Smooth muscle cell (in vitro differentiated cells): Measurements from ENCODE around the gene LRP2BP. TPM values are rescaled to one million over a fixed set of nuclear protein-coding genes. Genes with fewer than 3 reads are reported as not detected.

Experiments used
- DNase-seq: peaks from one replicate; lab custom pipeline; 2025; ENCODE audit not compliant: unreplicated experiment; lab: John Stamatoyannopoulos, UW
- H2AFZ ChIP-seq: fragments of 200-600 bp; sonication (generic); 2 replicates; pipeline ENCODE4 v1.6.0; 2016; ENCODE audit warnings: antibody characterized with exemption, low read depth, mild to moderate bottlenecking
- H3F3A ChIP-seq: fragments of 200-600 bp; sonication (generic); 2 replicates; pipeline ENCODE4 v1.6.0; 2017; ENCODE audit warnings: antibody characterized with exemption, low read depth
- H3K27ac ChIP-seq: fragments of 200-600 bp; sonication (generic); 2 replicates; pipeline ENCODE4 v1.5.1; 2016; ENCODE audit warnings: low read depth, mild to moderate bottlenecking
- H3K27me3 ChIP-seq: fragments of 200-600 bp; sonication (generic); 2 replicates; pipeline ENCODE4 v1.6.1; 2016; ENCODE audit warnings: low read depth, mild to moderate bottlenecking
- H3K36me3 ChIP-seq: fragments of 200-600 bp; sonication (generic); 2 replicates; pipeline ENCODE4 v1.5.1; 2016; ENCODE audit warnings: low read depth
- H3K4me1 ChIP-seq: fragments of 200-600 bp; sonication (generic); 2 replicates; pipeline ENCODE4 v1.5.1; 2016; ENCODE audit warnings: low read depth
- H3K4me2 ChIP-seq: fragments of 200-600 bp; sonication (generic); 2 replicates; pipeline ENCODE4 v1.6.0; 2016; ENCODE audit warnings: mild to moderate bottlenecking
- H3K4me3 ChIP-seq: fragments of 200-600 bp; sonication (generic); 2 replicates; pipeline ENCODE4 v1.5.1; 2016; ENCODE audit warnings: mild to moderate bottlenecking
- H3K79me2 ChIP-seq: fragments of 200-600 bp; sonication (generic); 2 replicates; pipeline ENCODE4 v1.6.0; 2016; ENCODE audit warnings: low read depth, mild to moderate bottlenecking
- H3K9ac ChIP-seq: fragments of 200-600 bp; sonication (generic); 2 replicates; pipeline ENCODE4 v1.6.0; 2016; ENCODE audit warnings: low read depth
- H3K9me3 ChIP-seq: fragments of 200-600 bp; sonication (generic); replicated peaks from 2 replicates; pipeline ENCODE4 v1.5.1; 2016; ENCODE audit warnings: low read depth
- H4K20me1 ChIP-seq: fragments of 200-600 bp; sonication (generic); 2 replicates; pipeline ENCODE4 v1.6.0; 2016; ENCODE audit warnings: low read depth
- CTCF ChIP-seq: fragments of 200-600 bp; sonication (generic); IDR thresholded peaks from 2 replicates; pipeline ENCODE4 v1.5.1; 2017; ENCODE audit warnings: borderline replicate concordance, mild to moderate bottlenecking, antibody characterized with exemption; ENCODE audit not compliant: insufficient read depth, poor library complexity, severe bottlenecking
- WGBS: methylation state at CpG from one replicate; pipeline ENCODE4 v1.1.7; 2016; ENCODE audit warnings: low lambda C conversion rate; 5-methylcytosine and 5-hydroxymethylcytosine counted together
- polyA plus RNA-seq: library from polyadenylated mRNA; unstranded; fragments of >200 nt; fragmentation: Nextera tagmentation; extraction: Ambion mirVana; gene quantifications from 2 replicates; pipeline ENCODE4 v1.2.1, GENCODE V29; 2016
- total RNA-seq: library from RNA; depleted of rRNA; stranded (reverse); fragments of >200 nt; gene quantifications from 2 replicates; pipeline ENCODE4 v1.2.3, GENCODE V29; 2014

The LRP2BP gene
- total RNA-seq (1.4 and 2.4 TPM in 2 replicates), polyA plus RNA-seq (0.48 and 1.3 TPM in 2 replicates)

GRCh38 chr4:185395238-185395955 lies at the start of gene LRP2BP:
Gene LRP2BP (minus strand): TSS chr4:185395924. CDS start chr4:185378186, 17,738 bp downstream.
- no peaks in the 10 kb centered on the region for H4K20me1 ChIP-seq
- TF ChIP-seq CTCF = no peak
- H3F3A ChIP-seq = peaks cover 14% of the 10 kb centered on the region
- H3K9me3 ChIP-seq = no peaks in the 10 kb centered on the region
- peak within 1 kb of the TSS; percentile 71 for H3K9ac ChIP-seq
- H3K4me1 ChIP-seq = peaks cover 25% of the 10 kb centered on the region
- H3K4me3 ChIP-seq = peak within 1 kb of the TSS; percentile 70
- DNase-seq = no peak
- peak within 1 kb of the TSS; percentile 63 for H2AFZ ChIP-seq
- H3K27ac ChIP-seq = peak within 1 kb of the TSS; percentile 94
- peaks cover 10% of the 10 kb centered on the region for H3K36me3 ChIP-seq
- H3K4me2 ChIP-seq = peak within 1 kb of the TSS; percentile 95
- no peaks in the 10 kb centered on the region for H3K27me3 ChIP-seq
- WGBS = 55% methylated on average over 12 of the region's 12 CpGs
- no peaks in the 10 kb centered on the region for H3K79me2 ChIP-seq

GRCh38 chr4:185445209-185445608 lies 49.5 kb upstream of the LRP2BP start:
- no peak for DNase-seq
- Histone ChIP-seq H3K79me2 (no peaks in the 10 kb centered on the region), H4K20me1 (no peaks in the 10 kb centered on the region), H3F3A (no peaks in the 10 kb centered on the region), H2AFZ (no peak overlapping the region), H3K4me3 (no peak overlapping the region), H3K27ac (no peak overlapping the region), H3K4me1 (no peaks in the 10 kb centered on the region), H3K36me3 (no peaks in the 10 kb centered on the region), H3K9ac (no peak overlapping the region), H3K27me3 (no peaks in the 10 kb centered on the region), H3K9me3 (no peaks in the 10 kb centered on the region), H3K4me2 (no peak overlapping the region)
- TF ChIP-seq CTCF = no peak
- 89% methylated on average over 2 of the region's 2 CpGs for WGBS

- Histone ChIP-seq H3K4me2 (no peak overlapping the region), H3K27me3 (no peaks in the 10 kb centered on the region), H4K20me1 (no peaks in the 10 kb centered on the region), H3K36me3 (no peaks in the 10 kb centered on the region), H3F3A (no peaks in the 10 kb centered on the region), H3K4me1 (no peaks in the 10 kb centered on the region), H3K27ac (no peak overlapping the region), H3K9me3 (no peaks in the 10 kb centered on the region), H2AFZ (no peak overlapping the region), H3K79me2 (no peaks in the 10 kb centered on the region), H3K4me3 (no peak overlapping the region), H3K9ac (no peak overlapping the region)
- 88% methylated on average over 2 of the region's 2 CpGs for WGBS
- TF ChIP-seq CTCF = no peak
- no peak for DNase-seq
Measured at GRCh38 chr4:185441479-185441878, 45.8 kb upstream of the LRP2BP start.

GRCh38 chr4:185437809-185438208 lies 42.1 kb upstream of the LRP2BP start:
- TF ChIP-seq CTCF = no peak
- no peaks in the 10 kb centered on the region for H4K20me1 ChIP-seq
- H3K4me2 ChIP-seq = no peak overlapping the region
- H3K9me3 ChIP-seq = no peaks in the 10 kb centered on the region
- H3K4me1 ChIP-seq = no peaks in the 10 kb centered on the region
- no peaks in the 10 kb centered on the region for H3K79me2 ChIP-seq
- no peak overlapping the region for H3K4me3 ChIP-seq
- DNase-seq = no peak
- no peaks in the 10 kb centered on the region for H3K36me3 ChIP-seq
- no peak overlapping the region for H3K27ac ChIP-seq
- no peak overlapping the region for H3K9ac ChIP-seq
- H3F3A ChIP-seq = no peaks in the 10 kb centered on the region
- no peak overlapping the region for H2AFZ ChIP-seq
- H3K27me3 ChIP-seq = no peaks in the 10 kb centered on the region
